GM23338 (cell line): ENCODE data around the gene CYTL1. TPM values are rescaled to one million over a fixed set of nuclear protein-coding genes. Genes with fewer than 3 reads are reported as not detected.
"Not testable (repeated sequence)": the region's sequence is repeated elsewhere in the genome, so short reads cannot be mapped to it uniquely, and the experiment has no call there.

Experiments
- ATAC-seq: fragments of 200-7000 bp; cut with Tn5 transposase; 3 replicates; pipeline ENCODE4 v1.9.1; 2020
- DNase-seq: peaks from one replicate; pipeline ENCODE4 v3.0.0-alpha.2; 2015; ENCODE audit warnings: low spot score
- H2AFZ ChIP-seq: fragments of 200-600 bp; sonication (generic); 2 replicates; pipeline ENCODE4 v1.8.0; 2016; ENCODE audit warnings: antibody characterized with exemption, mild to moderate bottlenecking, moderate library complexity
- H3F3A ChIP-seq: fragments of 200-600 bp; sonication (generic); replicated peaks from 2 replicates; pipeline ENCODE4 v1.8.0; 2017; ENCODE audit warnings: antibody characterized with exemption, mixed run types, low read depth
- H3K27ac ChIP-seq: fragments of 200-600 bp; sonication (generic); 2 replicates; pipeline ENCODE4 v1.6.1; 2016; ENCODE audit warnings: low read depth
- H3K27me3 ChIP-seq: fragments of 200-600 bp; sonication (generic); 2 replicates; pipeline ENCODE4 v1.8.0; 2016; ENCODE audit warnings: mild to moderate bottlenecking, mixed run types, moderate library complexity; ENCODE audit not compliant: insufficient read depth
- H3K36me3 ChIP-seq: fragments of 200-600 bp; sonication (generic); 2 replicates; pipeline ENCODE4 v1.8.0; 2016; ENCODE audit warnings: mild to moderate bottlenecking; ENCODE audit not compliant: insufficient read depth
- H3K4me1 ChIP-seq: fragments of 200-600 bp; sonication (generic); 2 replicates; pipeline ENCODE4 v1.8.0; 2016; ENCODE audit warnings: mild to moderate bottlenecking, moderate library complexity; ENCODE audit not compliant: insufficient read depth
- H3K4me2 ChIP-seq: fragments of 200-600 bp; sonication (generic); 2 replicates; pipeline ENCODE4 v1.7.1; 2017; ENCODE audit warnings: mixed run types
- H3K4me3 ChIP-seq: fragments of 200-600 bp; sonication (generic); 2 replicates; pipeline ENCODE4 v1.6.1; 2016; ENCODE audit warnings: mixed run types
- H3K79me2 ChIP-seq: fragments of 200-600 bp; sonication (generic); replicated peaks from 2 replicates; pipeline ENCODE4 v1.8.0; 2017; ENCODE audit warnings: mild to moderate bottlenecking; ENCODE audit not compliant: insufficient read depth
- H3K9me2 ChIP-seq: fragments of 200-600 bp; sonication (generic); 2 replicates; pipeline ENCODE4 v1.8.0; 2017; ENCODE audit not compliant: insufficient read depth
- H4K20me1 ChIP-seq: fragments of 200-600 bp; sonication (generic); replicated peaks from 2 replicates; pipeline ENCODE4 v1.8.0; 2017; ENCODE audit warnings: mild to moderate bottlenecking; ENCODE audit not compliant: insufficient read depth
- H3K27ac Mint-ChIP-seq: 2 replicates; pipeline ENCODE4 v1.8.0; 2020; ENCODE audit warnings: inconsistent platforms, mild to moderate bottlenecking, moderate library complexity, mixed read lengths
- H3K27me3 Mint-ChIP-seq: 3 replicates; pipeline ENCODE4 v1.8.0; 2022; ENCODE audit warnings: low read depth, mild to moderate bottlenecking, moderate library complexity, mixed read lengths, inconsistent platforms; ENCODE audit not compliant: insufficient read depth, poor library complexity
- H3K36me3 Mint-ChIP-seq: 3 replicates; pipeline ENCODE4 v1.8.0; 2021; ENCODE audit warnings: low read depth, mild to moderate bottlenecking, inconsistent platforms, moderate library complexity, mixed read lengths
- H3K4me1 Mint-ChIP-seq: 3 replicates; pipeline ENCODE4 v1.8.0; 2020; ENCODE audit warnings: mild to moderate bottlenecking, inconsistent platforms, mixed read lengths
- H3K4me3 Mint-ChIP-seq: 3 replicates; pipeline ENCODE4 v1.8.0; 2021; ENCODE audit warnings: moderate library complexity, mild to moderate bottlenecking, inconsistent platforms, mixed read lengths
- H3K9me3 Mint-ChIP-seq: 3 replicates; pipeline ENCODE4 v1.8.0; 2020; ENCODE audit warnings: moderate library complexity, mild to moderate bottlenecking, inconsistent platforms, mixed read lengths
- CREB1 ChIP-seq: fragments of 250-450 bp; sonication (Bioruptor Pico); IDR thresholded peaks from 2 replicates; pipeline ENCODE4 v1.5.0; 2020; ENCODE audit warnings: low read depth, mild to moderate bottlenecking, moderate library complexity
- NANOG ChIP-seq: IDR thresholded peaks from 2 replicates; pipeline ENCODE4 v1.6.1; 2016; ENCODE audit warnings: antibody characterized with exemption, borderline replicate concordance
- POLR2AphosphoS5 ChIP-seq: IDR thresholded peaks from 2 replicates; pipeline ENCODE4 v1.6.1; 2016; ENCODE audit warnings: antibody characterized with exemption, low read depth
- STAT1 ChIP-seq: IDR thresholded peaks from one replicate; pipeline ENCODE4 v1.6.1; 2016; ENCODE audit warnings: antibody characterized with exemption; ENCODE audit not compliant: unreplicated experiment
- ZNF331 ChIP-seq: fragments of 250-450 bp; sonication (Bioruptor Pico); IDR thresholded peaks from 2 replicates; pipeline ENCODE4 v1.5.0; 2020; ENCODE audit warnings: low read depth, mild to moderate bottlenecking, moderate library complexity
- polyA plus RNA-seq: library from polyadenylated mRNA; unstranded; fragments of >200 nt; fragmentation: Nextera tagmentation; extraction: Ambion mirVana; gene quantifications from 2 replicates; pipeline ENCODE4 v1.2.1, GENCODE V29; 2016
- total RNA-seq: library from RNA; depleted of rRNA; stranded (reverse); fragments of >200 nt; shearing (Covaris generic); gene quantifications from 2 replicates; pipeline ENCODE4 v1.2.3, GENCODE V29; 2014
- TF ChIP-seq, protein P1 (sequence below): IDR thresholded peaks from one replicate; pipeline ENCODE4 v1.6.1; 2018; ENCODE audit warnings: antibody characterized with exemption; ENCODE audit not compliant: unreplicated experiment
- TF ChIP-seq, protein P2 (sequence below), 2 experiments: fragments of 200-600 bp in 1 of 2; sonication (generic) in 1 of 2; conservative IDR thresholded peaks; 2 replicates each; pipeline versions ENCODE4 v1.5.1 to v1.6.1; 2016 to 2017; ENCODE audit warnings: antibody characterized with exemption in 2 of 2, low read depth in 2 of 2, mild to moderate bottlenecking in 2 of 2, moderate library complexity in 1 of 2
- TF ChIP-seq, protein P3 (sequence below): IDR thresholded peaks from 2 replicates; pipeline ENCODE4 v1.6.1; 2016; ENCODE audit warnings: antibody characterized with exemption

Gene CYTL1
- total and polyA plus RNA-seq, 2 experiments from 2014 or later, result 12.6 to 17.6 TPM

DNA sequence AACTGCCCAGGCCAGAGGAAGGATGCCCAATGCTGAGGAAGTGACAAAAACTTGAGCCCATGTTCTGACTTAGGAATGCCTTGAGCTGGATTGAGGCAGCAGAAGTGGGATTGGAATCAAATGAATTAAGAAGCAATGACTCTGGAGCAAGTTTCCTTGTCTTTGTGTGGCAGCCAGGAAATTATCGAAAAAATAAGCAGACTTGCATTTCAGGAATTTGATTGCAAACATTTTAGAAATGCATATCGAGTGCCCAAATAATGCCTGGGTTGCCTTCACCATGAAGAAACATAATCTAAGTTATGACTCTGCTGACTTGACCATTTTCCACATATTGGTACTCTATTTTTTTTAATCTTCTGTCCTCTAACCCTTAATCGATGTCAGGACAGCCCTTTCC, 9.5 kb downstream of the CYTL1 start:
- 0 out of 2 replicates have a peak, but pooled peaks cover 2% of the 10 kb centered on the region for H4K20me1 ChIP-seq
- H3K27ac Mint-ChIP-seq, result no peak overlapping the region
- 0 out of 3 replicates have a peak, but pooled peaks cover 2% of the 10 kb centered on the region for H3K4me1 Mint-ChIP-seq
- no peaks in the 10 kb centered on the region for H3K27me3 ChIP-seq
- no peaks in the 10 kb centered on the region for H3K4me1 ChIP-seq
- no peaks in the 10 kb centered on the region for H3K36me3 Mint-ChIP-seq
- no peaks in the 10 kb centered on the region for H3K9me3 Mint-ChIP-seq
- H2AFZ ChIP-seq, result no peak overlapping the region
- H3F3A ChIP-seq, result no peaks in the 10 kb centered on the region
- no peak overlapping the region for H3K4me3 ChIP-seq
- H3K36me3 ChIP-seq, result no peaks in the 10 kb centered on the region
- H3K27me3 Mint-ChIP-seq, result no peaks in the 10 kb centered on the region
- no peak overlapping the region for H3K4me3 Mint-ChIP-seq
- ATAC-seq (no peak), DNase-seq (no peak)
- H3K9me2 ChIP-seq, result no peaks in the 10 kb centered on the region
- TF ChIP-seq, protein P1, sequence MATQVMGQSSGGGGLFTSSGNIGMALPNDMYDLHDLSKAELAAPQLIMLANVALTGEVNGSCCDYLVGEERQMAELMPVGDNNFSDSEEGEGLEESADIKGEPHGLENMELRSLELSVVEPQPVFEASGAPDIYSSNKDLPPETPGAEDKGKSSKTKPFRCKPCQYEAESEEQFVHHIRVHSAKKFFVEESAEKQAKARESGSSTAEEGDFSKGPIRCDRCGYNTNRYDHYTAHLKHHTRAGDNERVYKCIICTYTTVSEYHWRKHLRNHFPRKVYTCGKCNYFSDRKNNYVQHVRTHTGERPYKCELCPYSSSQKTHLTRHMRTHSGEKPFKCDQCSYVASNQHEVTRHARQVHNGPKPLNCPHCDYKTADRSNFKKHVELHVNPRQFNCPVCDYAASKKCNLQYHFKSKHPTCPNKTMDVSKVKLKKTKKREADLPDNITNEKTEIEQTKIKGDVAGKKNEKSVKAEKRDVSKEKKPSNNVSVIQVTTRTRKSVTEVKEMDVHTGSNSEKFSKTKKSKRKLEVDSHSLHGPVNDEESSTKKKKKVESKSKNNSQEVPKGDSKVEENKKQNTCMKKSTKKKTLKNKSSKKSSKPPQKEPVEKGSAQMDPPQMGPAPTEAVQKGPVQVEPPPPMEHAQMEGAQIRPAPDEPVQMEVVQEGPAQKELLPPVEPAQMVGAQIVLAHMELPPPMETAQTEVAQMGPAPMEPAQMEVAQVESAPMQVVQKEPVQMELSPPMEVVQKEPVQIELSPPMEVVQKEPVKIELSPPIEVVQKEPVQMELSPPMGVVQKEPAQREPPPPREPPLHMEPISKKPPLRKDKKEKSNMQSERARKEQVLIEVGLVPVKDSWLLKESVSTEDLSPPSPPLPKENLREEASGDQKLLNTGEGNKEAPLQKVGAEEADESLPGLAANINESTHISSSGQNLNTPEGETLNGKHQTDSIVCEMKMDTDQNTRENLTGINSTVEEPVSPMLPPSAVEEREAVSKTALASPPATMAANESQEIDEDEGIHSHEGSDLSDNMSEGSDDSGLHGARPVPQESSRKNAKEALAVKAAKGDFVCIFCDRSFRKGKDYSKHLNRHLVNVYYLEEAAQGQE, result no peak
- TF ChIP-seq STAT1, result no peak
- TF ChIP-seq NANOG, result no peak
- TF ChIP-seq ZNF331 (CRISPR knock-in tag), result no peak
- no peak for TF ChIP-seq CREB1 (CRISPR knock-in tag)
- TF ChIP-seq POLR2AphosphoS5, result no peak
- TF ChIP-seq, protein P2, sequence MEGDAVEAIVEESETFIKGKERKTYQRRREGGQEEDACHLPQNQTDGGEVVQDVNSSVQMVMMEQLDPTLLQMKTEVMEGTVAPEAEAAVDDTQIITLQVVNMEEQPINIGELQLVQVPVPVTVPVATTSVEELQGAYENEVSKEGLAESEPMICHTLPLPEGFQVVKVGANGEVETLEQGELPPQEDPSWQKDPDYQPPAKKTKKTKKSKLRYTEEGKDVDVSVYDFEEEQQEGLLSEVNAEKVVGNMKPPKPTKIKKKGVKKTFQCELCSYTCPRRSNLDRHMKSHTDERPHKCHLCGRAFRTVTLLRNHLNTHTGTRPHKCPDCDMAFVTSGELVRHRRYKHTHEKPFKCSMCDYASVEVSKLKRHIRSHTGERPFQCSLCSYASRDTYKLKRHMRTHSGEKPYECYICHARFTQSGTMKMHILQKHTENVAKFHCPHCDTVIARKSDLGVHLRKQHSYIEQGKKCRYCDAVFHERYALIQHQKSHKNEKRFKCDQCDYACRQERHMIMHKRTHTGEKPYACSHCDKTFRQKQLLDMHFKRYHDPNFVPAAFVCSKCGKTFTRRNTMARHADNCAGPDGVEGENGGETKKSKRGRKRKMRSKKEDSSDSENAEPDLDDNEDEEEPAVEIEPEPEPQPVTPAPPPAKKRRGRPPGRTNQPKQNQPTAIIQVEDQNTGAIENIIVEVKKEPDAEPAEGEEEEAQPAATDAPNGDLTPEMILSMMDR (conservative IDR thresholded peaks at IDR 0.05; ENCODE audit: low read depth in 2 of 2), result no peak
- TF ChIP-seq, protein P3, sequence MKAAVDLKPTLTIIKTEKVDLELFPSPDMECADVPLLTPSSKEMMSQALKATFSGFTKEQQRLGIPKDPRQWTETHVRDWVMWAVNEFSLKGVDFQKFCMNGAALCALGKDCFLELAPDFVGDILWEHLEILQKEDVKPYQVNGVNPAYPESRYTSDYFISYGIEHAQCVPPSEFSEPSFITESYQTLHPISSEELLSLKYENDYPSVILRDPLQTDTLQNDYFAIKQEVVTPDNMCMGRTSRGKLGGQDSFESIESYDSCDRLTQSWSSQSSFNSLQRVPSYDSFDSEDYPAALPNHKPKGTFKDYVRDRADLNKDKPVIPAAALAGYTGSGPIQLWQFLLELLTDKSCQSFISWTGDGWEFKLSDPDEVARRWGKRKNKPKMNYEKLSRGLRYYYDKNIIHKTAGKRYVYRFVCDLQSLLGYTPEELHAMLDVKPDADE, result no peak
- no peak overlapping the region for H3K4me2 ChIP-seq
- no peaks in the 10 kb centered on the region for H3K79me2 ChIP-seq
- H3K27ac ChIP-seq, result no peak overlapping the region

DNA sequence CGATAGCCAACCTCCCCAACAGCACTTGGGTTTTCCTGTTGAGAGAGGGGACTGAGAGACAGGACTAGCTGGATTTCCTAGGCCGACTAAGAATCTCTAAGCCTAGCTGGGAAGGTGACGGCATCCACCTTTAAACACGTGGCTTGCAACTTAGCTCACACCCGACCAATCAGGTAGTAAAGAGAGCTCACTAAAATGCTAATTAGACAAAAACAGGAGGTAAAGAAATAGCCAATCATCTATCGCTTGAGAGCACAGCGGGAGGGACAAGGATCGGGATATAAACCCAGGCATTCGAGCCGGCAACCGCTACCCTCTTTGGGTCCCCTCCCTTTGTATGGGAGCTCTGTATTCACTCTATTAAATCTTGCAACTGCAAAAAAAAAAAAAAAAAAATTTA, 12.3 kb downstream of the CYTL1 start:
- not testable (repeated sequence) for H3K9me3 Mint-ChIP-seq, H2AFZ ChIP-seq, H3K27me3 ChIP-seq, DNase-seq, H3K4me1 Mint-ChIP-seq, H3K4me3 ChIP-seq, H3K36me3 Mint-ChIP-seq, H3K27me3 Mint-ChIP-seq, H3K4me2 ChIP-seq, H4K20me1 ChIP-seq, H3K79me2 ChIP-seq, H3K4me3 Mint-ChIP-seq, H3K9me2 ChIP-seq, H3F3A ChIP-seq, H3K36me3 ChIP-seq, H3K27ac Mint-ChIP-seq, ATAC-seq, H3K27ac ChIP-seq, H3K4me1 ChIP-seq
